ENCODE results near the gene GCLC. TPM values are rescaled to one million over a fixed set of nuclear protein-coding genes. Genes with fewer than 3 reads are reported as not detected.
A peak's percentile ranks its signal among the peaks of the same experiment; 100 is the strongest.

The GCLC gene
- total RNA-seq, 1 donor from 2014 or later: 26.0 TPM

- peaks cover 2% of the 10 kb centered on the region for H3K36me3 Mint-ChIP-seq
- Histone ChIP-seq H3K79me2 (ENCODE audit: low read depth) (no peaks in the 10 kb centered on the region), H3K36me3 (no peaks in the 10 kb centered on the region), H3K27me3 (peaks cover 5% of the 10 kb centered on the region), H2AFZ (replicated peaks) (peak overlapping the region; percentile 90), H3K4me2 (peak overlapping the region; percentile 38), H3F3A (ENCODE audit: low read depth) (peaks cover 7% of the 10 kb centered on the region), H3K9ac (no peak overlapping the region), H3K27ac (no peak overlapping the region), H3K4me1 (no peaks in the 10 kb centered on the region), H3K9me3 (ENCODE audit: low read depth) (no peaks in the 10 kb centered on the region), H4K20me1 (ENCODE audit: low read depth) (no peaks in the 10 kb centered on the region), H3K4me3 (no peak overlapping the region)
- TF ChIP-seq EZH2 (IDR thresholded peaks at IDR 0.05): no peak
- TF ChIP-seq CTCF (IDR thresholded peaks at IDR 0.05): peak; percentile 87
- no peak overlapping the region for H3K27ac Mint-ChIP-seq
- peak; percentile 51 for DNase-seq (ENCODE audit: low spot score)
- peaks cover 3% of the 10 kb centered on the region for H3K27me3 Mint-ChIP-seq (ENCODE audit: insufficient read depth, low read depth)
- no peak overlapping the region for H3K4me3 Mint-ChIP-seq
- peaks cover 3% of the 10 kb centered on the region for H3K9me3 Mint-ChIP-seq
- peaks cover 2% of the 10 kb centered on the region for H3K4me1 Mint-ChIP-seq
Measured at GRCh38 chr6:53492860-53493634, 51.9 kb downstream of the GCLC start.

DNA sequence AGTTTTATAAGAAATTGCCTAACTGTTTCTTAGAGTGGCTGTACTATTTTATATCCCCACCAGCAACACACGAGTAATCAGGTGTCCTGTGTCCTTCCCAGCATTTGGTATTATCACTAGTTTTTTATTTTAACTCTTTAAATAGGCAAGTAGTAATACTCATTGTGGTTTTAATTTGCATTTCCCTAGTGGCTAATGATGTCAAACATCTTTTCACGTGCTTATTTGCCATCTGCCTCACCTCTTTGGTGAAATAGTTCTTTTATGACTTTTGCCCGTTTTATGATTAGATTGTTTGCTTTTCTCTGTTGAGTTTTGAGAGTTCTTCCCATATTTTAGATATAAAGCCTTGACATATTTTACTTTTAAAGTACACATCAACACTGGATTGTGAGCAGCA, 57.8 kb downstream of the GCLC start:
- Histone ChIP-seq H3K27me3 (peaks cover under 1% of the 10 kb centered on the region), H3K79me2 (ENCODE audit: low read depth) (no peaks in the 10 kb centered on the region), H2AFZ (replicated peaks) (no peak overlapping the region), H3K4me2 (no peak overlapping the region), H3K36me3 (no peaks in the 10 kb centered on the region), H4K20me1 (ENCODE audit: low read depth) (no peaks in the 10 kb centered on the region), H3K9ac (no peak overlapping the region), H3K4me1 (no peaks in the 10 kb centered on the region), H3F3A (ENCODE audit: low read depth) (no peaks in the 10 kb centered on the region), H3K27ac (no peak overlapping the region), H3K4me3 (no peak overlapping the region), H3K9me3 (ENCODE audit: low read depth) (no peaks in the 10 kb centered on the region)
- TF ChIP-seq CTCF (IDR thresholded peaks at IDR 0.05) (no peak), EZH2phosphoT487 (IDR thresholded peaks at IDR 0.05) (no peak), EZH2 (IDR thresholded peaks at IDR 0.05) (no peak)
- Mint-ChIP-seq H3K4me1 (no peaks in the 10 kb centered on the region), H3K4me3 (no peak overlapping the region), H3K9me3 (peaks cover 3% of the 10 kb centered on the region), H3K27ac (no peak overlapping the region), H3K27me3 (ENCODE audit: insufficient read depth, low read depth) (peaks cover 6% of the 10 kb centered on the region), H3K36me3 (no peaks in the 10 kb centered on the region)
- no peak for DNase-seq (ENCODE audit: low spot score)

- H3K79me2 ChIP-seq (ENCODE audit: low read depth): no peaks in the 10 kb centered on the region
- Mint-ChIP-seq H3K27me3 (ENCODE audit: insufficient read depth, low read depth) (peaks cover 6% of the 10 kb centered on the region), H3K36me3 (no peaks in the 10 kb centered on the region), H3K4me1 (no peaks in the 10 kb centered on the region), H3K4me3 (no peak overlapping the region), H3K27ac (no peak overlapping the region), H3K9me3 (peaks cover 3% of the 10 kb centered on the region)
- H4K20me1 ChIP-seq (ENCODE audit: low read depth): no peaks in the 10 kb centered on the region
- no peaks in the 10 kb centered on the region for H3K27me3 ChIP-seq
- H3K4me1 ChIP-seq: no peaks in the 10 kb centered on the region
- TF ChIP-seq EZH2 (IDR thresholded peaks at IDR 0.05) (no peak), EZH2phosphoT487 (IDR thresholded peaks at IDR 0.05) (no peak), CTCF (IDR thresholded peaks at IDR 0.05) (no peak)
- H3K36me3 ChIP-seq: no peaks in the 10 kb centered on the region
- H3F3A ChIP-seq (ENCODE audit: low read depth): no peaks in the 10 kb centered on the region
- H3K27ac ChIP-seq: no peak overlapping the region
- no peaks in the 10 kb centered on the region for H3K9me3 ChIP-seq (ENCODE audit: low read depth)
- H3K9ac ChIP-seq: no peak overlapping the region
- no peak overlapping the region for H3K4me2 ChIP-seq
- DNase-seq (ENCODE audit: low spot score): no peak
- no peak overlapping the region for H3K4me3 ChIP-seq
- no peak overlapping the region for H2AFZ ChIP-seq (replicated peaks)
Measured at GRCh38 chr6:53486679-53487078, 58.2 kb downstream of the GCLC start.

All from neural progenitor cell (in vitro differentiated cells).